Fibroblast of skin of right biceps (primary cell): ENCODE results near the gene MRPS27.

Source experiments
- DNase-seq: peaks from one replicate; pipeline ENCODE4 v3.0.0-alpha.2; 2013

MRPS27 gene

GRCh38 chr5:72319976-72320752 lies at the start of gene MRPS27, which contains the start of gene PTCD2:
MRPS27 (minus strand) TSS chr5:72320240; CDS start chr5:72320221, 19 bp downstream.
PTCD2 (plus strand) TSS chr5:72320373; CDS start chr5:72320383, 10 bp downstream.
- peak; percentile 99 for DNase-seq

- DNase-seq, result no peak
Measured at GRCh38 chr5:72369711-72370110, 49.7 kb upstream of the MRPS27 start.

GRCh38 chr5:72369301-72369700 lies 49.3 kb upstream of the MRPS27 start:
- DNase-seq, result peak; percentile 66

DNA sequence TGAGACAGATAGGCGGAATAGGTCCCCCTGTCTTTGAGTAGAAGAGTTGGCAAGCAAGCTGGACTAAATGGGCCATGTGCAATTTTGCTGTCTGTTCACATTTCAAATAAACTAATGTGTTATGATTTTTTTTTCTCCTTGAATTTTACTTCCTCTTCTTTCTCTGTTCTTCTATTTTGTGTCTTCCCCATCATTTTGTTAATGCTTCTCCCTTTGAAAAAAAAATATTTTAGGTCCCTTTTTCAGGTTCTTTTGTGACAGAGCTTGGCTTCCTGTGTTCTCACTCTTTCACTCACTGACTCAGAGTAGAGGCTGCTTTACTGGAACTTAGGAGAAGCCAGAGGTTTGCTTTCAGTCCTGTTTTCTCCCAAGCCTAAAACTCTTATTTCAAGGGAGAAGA lies 48.2 kb upstream of the MRPS27 start:
- no peak for DNase-seq

- peak; percentile 81 for DNase-seq
Measured at GRCh38 chr5:72366324-72366976, 46.4 kb upstream of the MRPS27 start.

DNA sequence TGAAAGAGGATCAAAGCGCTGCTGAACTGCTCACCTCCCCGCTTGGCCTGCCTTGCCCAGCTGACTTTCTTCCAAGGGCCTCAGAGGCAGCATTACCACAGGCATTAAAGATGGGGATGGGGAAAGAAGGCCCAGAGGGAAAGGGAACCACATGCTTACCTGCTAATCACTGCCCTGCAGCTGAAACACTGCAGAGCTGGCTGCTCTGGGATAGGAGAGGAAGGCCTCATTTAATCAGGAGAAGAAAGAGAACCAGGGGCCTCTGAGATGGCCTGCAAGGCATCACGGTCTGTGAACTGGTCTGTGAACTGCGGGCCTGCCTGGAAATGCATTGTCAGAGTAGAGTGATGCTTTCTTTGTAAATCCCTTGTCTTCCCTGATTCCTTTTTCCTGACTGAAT lies 44.9 kb upstream of the MRPS27 start:
- DNase-seq, result no peak

DNA sequence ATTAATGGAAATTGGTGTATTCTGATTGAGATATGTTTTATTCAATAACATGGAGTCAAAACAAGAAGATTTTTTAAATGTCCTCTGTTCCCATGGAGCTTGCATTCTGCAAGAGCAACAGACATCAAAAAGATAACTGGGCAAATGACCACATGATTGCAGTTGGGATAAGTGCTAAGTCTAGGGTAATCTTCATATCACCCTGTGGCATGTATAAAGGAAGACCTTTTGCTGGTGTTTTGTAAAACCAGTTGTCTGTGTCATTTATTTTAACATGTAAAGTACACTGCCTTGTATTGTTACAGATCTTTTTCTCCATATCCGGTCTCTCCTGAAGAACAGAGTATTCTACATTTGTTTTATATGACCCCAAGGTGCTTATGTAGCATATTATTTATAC lies 44.1 kb upstream of the MRPS27 start:
- DNase-seq, result no peak

GRCh38 chr5:72363166-72363802 lies 43.2 kb upstream of the MRPS27 start:
- peak; percentile 90 for DNase-seq

- DNase-seq, result no peak
Measured at GRCh38 chr5:72359886-72360285, 39.8 kb upstream of the MRPS27 start.

GRCh38 chr5:72358925-72359324 lies 38.9 kb upstream of the MRPS27 start:
- DNase-seq, result no peak

- DNase-seq, result no peak
Measured at GRCh38 chr5:72356361-72356760, 36.3 kb upstream of the MRPS27 start.

- DNase-seq, result peak; percentile 38
Measured at GRCh38 chr5:72355706-72356299, 35.8 kb upstream of the MRPS27 start.

DNA sequence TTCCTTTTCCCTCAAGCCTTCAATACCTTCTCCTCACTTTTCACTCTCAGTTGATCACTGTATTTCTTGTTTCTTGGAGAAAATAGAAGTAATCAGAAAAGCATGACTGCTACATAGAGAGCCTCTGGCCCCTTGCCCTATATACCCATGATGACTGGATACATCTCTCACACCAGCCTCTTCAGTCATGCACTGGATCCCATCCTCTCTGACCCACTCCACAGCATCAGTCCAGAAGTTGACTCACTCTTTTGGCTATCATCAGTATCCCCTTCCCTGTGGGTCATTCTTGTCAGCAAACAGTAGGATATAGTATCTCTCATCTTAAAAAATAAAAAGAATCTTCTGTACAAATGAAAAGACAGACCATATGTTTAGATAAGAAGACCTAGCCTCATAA lies 33.0 kb upstream of the MRPS27 start:
- DNase-seq, result peak; percentile 65

DNA sequence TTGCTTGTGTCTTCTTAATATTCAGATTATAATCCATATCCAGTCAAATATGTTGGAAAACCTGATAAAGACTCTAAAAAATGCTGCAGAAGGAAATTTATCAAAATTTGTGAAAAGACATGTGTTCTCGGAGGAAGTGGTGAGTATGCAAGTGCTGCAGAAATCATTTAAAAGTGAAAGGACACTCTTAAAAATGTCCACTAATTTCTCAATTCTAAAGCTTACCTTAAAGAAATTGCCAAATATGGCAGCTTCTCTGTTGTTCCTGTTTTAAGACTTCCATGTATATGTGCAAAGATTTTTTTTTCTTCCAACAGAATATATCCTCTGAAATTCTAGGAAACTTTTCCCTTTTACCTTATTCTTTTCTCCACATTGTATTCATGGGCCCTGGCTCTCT lies 32.6 kb upstream of the MRPS27 start:
- no peak for DNase-seq

- no peak for DNase-seq
Measured at GRCh38 chr5:72351376-72351775, 31.3 kb upstream of the MRPS27 start.

GRCh38 chr5:72347801-72348308 lies 27.8 kb upstream of the MRPS27 start:
- peak; percentile 96 for DNase-seq

GRCh38 chr5:72346398-72346797 lies 26.4 kb upstream of the MRPS27 start:
- DNase-seq, result no peak

DNA sequence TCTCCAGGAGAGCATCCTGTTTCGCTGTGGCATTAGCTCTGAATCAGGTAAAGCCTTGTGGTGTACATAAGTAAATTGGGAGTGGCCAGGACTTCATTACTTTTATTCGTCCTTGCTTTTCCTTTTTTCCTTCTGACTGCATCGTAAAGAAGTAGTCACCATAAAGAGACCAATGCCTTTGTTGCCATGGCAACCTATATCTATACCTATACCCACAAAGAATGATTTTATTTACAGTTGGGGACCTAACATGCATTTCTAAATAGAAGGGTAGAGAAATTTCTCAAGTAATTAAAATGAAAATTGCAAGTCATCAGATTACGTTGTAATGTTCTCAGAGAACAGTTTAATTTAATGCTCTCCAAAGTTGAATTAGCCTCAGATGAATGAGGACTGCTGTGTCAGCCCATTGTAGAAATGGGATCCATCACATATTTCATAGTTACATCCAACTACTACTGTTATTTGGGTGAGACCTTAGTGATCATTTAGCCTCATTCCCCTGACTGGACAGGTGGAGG lies 18.7 kb upstream of the MRPS27 start:
- DNase-seq, result no peak

DNA sequence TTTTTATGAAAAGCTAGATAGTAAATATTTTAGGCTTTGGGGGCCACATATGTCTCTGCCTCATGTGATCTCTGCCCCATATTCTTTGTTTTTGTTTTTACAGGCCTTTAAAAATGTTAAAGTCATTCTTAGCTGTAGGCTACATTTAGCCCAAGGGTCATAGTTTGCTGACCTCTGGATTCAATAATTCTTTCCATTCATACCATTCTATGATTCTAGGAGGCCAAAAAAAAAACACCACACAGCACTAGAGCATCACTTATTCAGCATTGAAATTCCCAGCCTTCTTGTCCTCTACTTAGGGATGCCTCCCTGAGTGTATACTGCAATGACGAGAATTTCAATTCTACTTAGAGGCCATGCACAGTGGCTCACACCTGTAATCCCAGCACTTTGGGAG lies 17.1 kb upstream of the MRPS27 start:
- no peak for DNase-seq

GRCh38 chr5:72330712-72331111 lies 10.7 kb upstream of the MRPS27 start:
- no peak for DNase-seq

- DNase-seq, result peak; percentile 21
Measured at GRCh38 chr5:72328172-72328571, 8.1 kb upstream of the MRPS27 start.

GRCh38 chr5:72326306-72326649 lies 6.2 kb upstream of the MRPS27 start:
- no peak for DNase-seq
